Memory B cell (primary cell): ENCODE results near the gene SLAIN1.

Experiments used
- ATAC-seq: fragments of 150-1000 bp; cut with Tn5 transposase; 2 replicates; pipeline ENCODE4 v1.10.0; 2021; ENCODE audit warnings: low read depth, mild to moderate bottlenecking, moderate library complexity
- DNase-seq, 2 donors: peaks; one replicate each; pipeline ENCODE4 v3.0.0; 2022; ENCODE audit warnings: low spot score in 2 of 2
- H3K27ac Mint-ChIP-seq: one replicate; pipeline ENCODE4 v1.8.0; 2022; ENCODE audit warnings: mild to moderate bottlenecking, moderate library complexity, mixed read lengths
- H3K27me3 Mint-ChIP-seq: one replicate; pipeline ENCODE4 v1.8.0; 2022; ENCODE audit warnings: mixed read lengths
- H3K36me3 Mint-ChIP-seq: one replicate; pipeline ENCODE4 v1.8.0; 2022; ENCODE audit warnings: mild to moderate bottlenecking, mixed read lengths
- H3K4me1 Mint-ChIP-seq: one replicate; pipeline ENCODE4 v1.8.0; 2022; ENCODE audit warnings: mixed read lengths
- H3K4me3 Mint-ChIP-seq: one replicate; pipeline ENCODE4 v1.8.0; 2022; ENCODE audit warnings: mild to moderate bottlenecking, moderate library complexity, mixed read lengths
- H3K9me3 Mint-ChIP-seq: one replicate; pipeline ENCODE4 v1.8.0; 2022; ENCODE audit warnings: mixed read lengths

SLAIN1 gene

GRCh38 chr13:77749344-77749880 lies 51.9 kb downstream of the SLAIN1 start:
- ATAC-seq (no peak), DNase-seq (no peak)
- H3K36me3 Mint-ChIP-seq = peaks cover 15% of the 10 kb centered on the region
- peaks cover 6% of the 10 kb centered on the region for H3K4me1 Mint-ChIP-seq
- no peaks in the 10 kb centered on the region for H3K27me3 Mint-ChIP-seq
- H3K9me3 Mint-ChIP-seq = no peaks in the 10 kb centered on the region
- peak overlapping the region; percentile 50 for H3K27ac Mint-ChIP-seq
- H3K4me3 Mint-ChIP-seq = no peak overlapping the region

GRCh38 chr13:77751513-77752456 lies 54.3 kb downstream of the SLAIN1 start:
- Mint-ChIP-seq H3K4me3 (no peak overlapping the region), H3K27me3 (no peaks in the 10 kb centered on the region), H3K27ac (no peak overlapping the region), H3K4me1 (peaks cover 6% of the 10 kb centered on the region), H3K9me3 (no peaks in the 10 kb centered on the region), H3K36me3 (peaks cover 15% of the 10 kb centered on the region)
- DNase-seq (peak; percentile 30 to 51), ATAC-seq (peak; percentile 66)

- Mint-ChIP-seq H3K4me3 (no peak overlapping the region), H3K27me3 (no peaks in the 10 kb centered on the region), H3K9me3 (no peaks in the 10 kb centered on the region), H3K36me3 (peaks cover 19% of the 10 kb centered on the region), H3K27ac (no peak overlapping the region), H3K4me1 (peaks cover 6% of the 10 kb centered on the region)
- DNase-seq (no peak), ATAC-seq (no peak)
These were observed 55.1 kb downstream of the SLAIN1 start for GRCh38 chr13:77752512-77753069.

GRCh38 chr13:77760893-77761292 lies 63.4 kb downstream of the SLAIN1 start:
- H3K36me3 Mint-ChIP-seq = peaks cover 48% of the 10 kb centered on the region
- H3K4me3 Mint-ChIP-seq = no peak overlapping the region
- peaks cover 2% of the 10 kb centered on the region for H3K9me3 Mint-ChIP-seq
- ATAC-seq (no peak), DNase-seq (no peak)
- no peaks in the 10 kb centered on the region for H3K27me3 Mint-ChIP-seq
- peaks cover 3% of the 10 kb centered on the region for H3K4me1 Mint-ChIP-seq
- H3K27ac Mint-ChIP-seq = no peak overlapping the region

DNA sequence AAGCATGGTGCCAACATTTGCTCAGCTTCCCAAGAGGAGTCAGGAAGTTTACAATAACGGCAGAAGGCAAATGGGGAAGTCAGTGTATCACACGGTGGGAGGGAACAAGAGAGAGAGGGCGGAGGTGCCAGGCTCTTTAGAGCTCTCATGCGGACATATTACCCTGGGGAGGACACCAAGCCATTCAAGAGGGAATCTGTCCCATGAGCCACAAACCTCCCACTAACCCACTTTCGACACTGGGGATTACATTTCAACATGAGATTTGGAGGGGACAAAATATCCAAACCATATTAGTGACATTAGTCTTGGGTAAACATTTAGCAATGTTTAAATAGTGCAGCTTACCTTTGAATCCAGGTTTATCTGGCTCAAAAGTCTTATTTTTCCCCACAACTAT lies 69.9 kb downstream of the SLAIN1 start:
- no peaks in the 10 kb centered on the region for H3K27me3 Mint-ChIP-seq
- H3K9me3 Mint-ChIP-seq = no peaks in the 10 kb centered on the region
- no peaks in the 10 kb centered on the region for H3K4me1 Mint-ChIP-seq
- H3K27ac Mint-ChIP-seq = peak overlapping the region; percentile 3
- DNase-seq (no peak), ATAC-seq (no peak)
- H3K36me3 Mint-ChIP-seq = peaks cover 27% of the 10 kb centered on the region
- no peak overlapping the region for H3K4me3 Mint-ChIP-seq

DNA sequence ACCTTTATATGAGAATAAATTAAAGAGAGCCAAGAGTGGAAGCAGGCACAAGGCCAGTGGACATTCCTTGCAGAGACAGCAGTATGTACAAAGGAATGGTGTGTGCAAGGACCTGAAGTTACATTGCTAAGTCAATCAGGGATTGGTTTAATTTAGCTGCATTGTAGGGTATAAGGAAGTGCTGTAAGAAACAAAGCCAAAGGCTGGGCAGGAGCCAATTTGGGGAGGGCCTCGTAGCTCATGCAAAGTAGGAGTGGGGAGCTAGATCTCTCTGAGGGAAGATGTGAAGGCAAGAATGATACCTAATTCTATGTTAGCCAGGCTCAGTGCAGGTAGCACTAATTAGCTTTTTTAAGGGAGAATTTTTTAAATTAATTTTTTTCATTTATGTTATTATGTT lies 76.7 kb downstream of the SLAIN1 start:
- no peaks in the 10 kb centered on the region for H3K27me3 Mint-ChIP-seq
- H3K9me3 Mint-ChIP-seq = no peaks in the 10 kb centered on the region
- H3K4me3 Mint-ChIP-seq = no peak overlapping the region
- no peaks in the 10 kb centered on the region for H3K36me3 Mint-ChIP-seq
- H3K27ac Mint-ChIP-seq = no peak overlapping the region
- no peak for DNase-seq
- peaks cover 3% of the 10 kb centered on the region for H3K4me1 Mint-ChIP-seq
- ATAC-seq = peak; percentile 52

DNA sequence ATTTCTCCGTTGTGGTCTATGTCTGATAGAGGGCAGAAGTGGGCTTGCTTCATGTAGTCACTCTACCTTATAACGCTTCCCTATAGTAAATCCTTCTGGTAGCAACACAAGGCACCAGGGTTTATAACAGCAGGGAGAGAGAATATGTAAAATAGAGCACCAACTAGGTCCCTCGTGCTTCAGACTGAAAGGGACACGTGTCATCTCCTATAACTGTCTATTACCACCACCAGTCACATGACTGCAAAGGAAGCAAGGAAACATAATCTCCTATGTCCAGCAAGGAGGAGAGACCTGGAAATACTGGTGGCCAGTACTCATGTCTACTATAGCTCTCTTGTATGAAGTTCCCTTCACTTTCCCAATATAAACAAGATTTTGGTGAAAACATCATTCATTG lies 79.2 kb downstream of the SLAIN1 start:
- peaks cover 3% of the 10 kb centered on the region for H3K4me1 Mint-ChIP-seq
- no peaks in the 10 kb centered on the region for H3K36me3 Mint-ChIP-seq
- ATAC-seq = no peak
- no peaks in the 10 kb centered on the region for H3K9me3 Mint-ChIP-seq
- no peak for DNase-seq
- no peak overlapping the region for H3K27ac Mint-ChIP-seq
- no peak overlapping the region for H3K4me3 Mint-ChIP-seq
- peaks cover 2% of the 10 kb centered on the region for H3K27me3 Mint-ChIP-seq

- no peaks in the 10 kb centered on the region for H3K9me3 Mint-ChIP-seq
- H3K36me3 Mint-ChIP-seq = no peaks in the 10 kb centered on the region
- no peaks in the 10 kb centered on the region for H3K4me1 Mint-ChIP-seq
- no peak overlapping the region for H3K4me3 Mint-ChIP-seq
- peaks cover 2% of the 10 kb centered on the region for H3K27me3 Mint-ChIP-seq
- DNase-seq (peak in 1 of 2 donors; percentile 29), ATAC-seq (peak; percentile 50)
- no peak overlapping the region for H3K27ac Mint-ChIP-seq
These were observed 82.2 kb downstream of the SLAIN1 start for GRCh38 chr13:77779552-77780272.

GRCh38 chr13:77781808-77782207 lies 84.3 kb downstream of the SLAIN1 start:
- no peaks in the 10 kb centered on the region for H3K36me3 Mint-ChIP-seq
- no peaks in the 10 kb centered on the region for H3K9me3 Mint-ChIP-seq
- DNase-seq (no peak), ATAC-seq (no peak)
- no peak overlapping the region for H3K4me3 Mint-ChIP-seq
- no peaks in the 10 kb centered on the region for H3K4me1 Mint-ChIP-seq
- peaks cover 2% of the 10 kb centered on the region for H3K27me3 Mint-ChIP-seq
- no peak overlapping the region for H3K27ac Mint-ChIP-seq

DNA sequence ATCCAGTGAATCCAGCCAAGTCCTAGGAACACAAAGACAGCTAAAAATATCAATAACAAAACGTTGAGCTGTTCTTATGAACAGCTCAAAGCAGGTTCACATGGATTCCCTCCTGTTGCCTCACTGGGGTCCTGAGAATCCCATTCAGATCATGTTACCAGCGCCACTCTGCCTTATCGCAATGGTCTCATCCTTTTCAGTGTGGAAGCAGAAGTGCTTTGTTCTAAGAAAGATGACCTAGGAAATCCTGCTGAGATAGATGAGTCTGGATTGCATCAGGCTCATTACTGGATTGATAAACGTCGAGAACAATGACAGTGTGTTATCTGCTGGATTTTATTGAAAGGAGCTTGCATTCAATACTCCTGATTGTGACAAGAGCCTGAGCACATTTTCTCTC lies 87.0 kb downstream of the SLAIN1 start:
- Mint-ChIP-seq H3K4me1 (no peaks in the 10 kb centered on the region), H3K9me3 (no peaks in the 10 kb centered on the region), H3K27me3 (peaks cover 5% of the 10 kb centered on the region)

GRCh38 chr13:77786695-77787287 lies 89.3 kb downstream of the SLAIN1 start:
- peaks cover 6% of the 10 kb centered on the region for H3K36me3 Mint-ChIP-seq
- H3K4me3 Mint-ChIP-seq = no peak overlapping the region
- peaks cover 4% of the 10 kb centered on the region for H3K9me3 Mint-ChIP-seq
- H3K27me3 Mint-ChIP-seq = peaks cover 4% of the 10 kb centered on the region
- H3K4me1 Mint-ChIP-seq = no peaks in the 10 kb centered on the region
- H3K27ac Mint-ChIP-seq = no peak overlapping the region
- ATAC-seq (no peak), DNase-seq (no peak)

More for the DNA sequence above, 87.0 kb downstream of the SLAIN1 start:
- peaks cover 2% of the 10 kb centered on the region for H3K36me3 Mint-ChIP-seq
- ATAC-seq (no peak), DNase-seq (no peak)
- no peak overlapping the region for H3K4me3 Mint-ChIP-seq
- no peak overlapping the region for H3K27ac Mint-ChIP-seq

DNA sequence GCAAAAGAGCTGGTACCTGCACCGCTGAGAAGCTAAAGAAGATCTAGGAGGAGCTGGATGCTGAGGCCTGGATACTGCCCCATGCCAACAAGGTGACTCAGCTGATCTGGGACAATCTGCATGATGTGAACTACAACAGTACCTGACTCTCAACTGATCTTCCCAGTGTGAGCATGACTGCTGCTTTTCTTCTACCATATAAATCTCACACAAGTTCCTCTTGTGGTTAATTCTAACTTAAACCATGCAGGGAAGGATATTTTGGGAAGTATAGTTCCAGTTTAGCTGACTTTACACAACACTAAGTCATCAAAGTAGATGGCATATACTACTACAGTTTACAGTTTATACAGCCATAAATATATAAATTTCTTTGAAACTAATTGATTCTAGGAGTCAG lies 91.9 kb downstream of the SLAIN1 start:
- ATAC-seq = no peak
- H3K36me3 Mint-ChIP-seq = peaks cover 6% of the 10 kb centered on the region
- H3K4me1 Mint-ChIP-seq = no peaks in the 10 kb centered on the region
- no peak overlapping the region for H3K27ac Mint-ChIP-seq
- H3K9me3 Mint-ChIP-seq = peaks cover 10% of the 10 kb centered on the region
- no peak overlapping the region for H3K4me3 Mint-ChIP-seq
- peaks cover 4% of the 10 kb centered on the region for H3K27me3 Mint-ChIP-seq
- no peak for DNase-seq

DNA sequence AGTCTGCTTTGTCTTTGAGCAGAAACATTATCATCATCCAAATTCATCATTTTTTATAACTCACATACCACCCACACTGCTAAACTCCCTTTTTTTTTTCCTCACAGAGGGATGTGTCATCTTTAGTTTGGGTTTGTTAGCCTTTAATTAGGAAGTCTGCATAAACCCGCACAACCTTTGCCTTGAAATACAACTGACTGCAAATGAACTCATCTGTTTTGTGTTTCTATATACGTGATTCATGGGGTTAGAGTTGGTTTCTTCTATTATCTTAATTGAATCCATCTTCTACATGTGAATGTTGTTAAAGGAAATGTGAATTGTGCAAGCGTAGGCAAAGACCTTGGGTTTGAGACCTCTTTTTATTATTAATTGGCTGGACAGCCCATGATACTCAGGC lies 102.7 kb downstream of the SLAIN1 start:
- peaks cover 8% of the 10 kb centered on the region for H3K27me3 Mint-ChIP-seq
- ATAC-seq (no peak), DNase-seq (no peak)
- H3K4me1 Mint-ChIP-seq = no peaks in the 10 kb centered on the region
- peaks cover 5% of the 10 kb centered on the region for H3K9me3 Mint-ChIP-seq
- no peak overlapping the region for H3K27ac Mint-ChIP-seq
- no peak overlapping the region for H3K4me3 Mint-ChIP-seq
- H3K36me3 Mint-ChIP-seq = no peaks in the 10 kb centered on the region

DNA sequence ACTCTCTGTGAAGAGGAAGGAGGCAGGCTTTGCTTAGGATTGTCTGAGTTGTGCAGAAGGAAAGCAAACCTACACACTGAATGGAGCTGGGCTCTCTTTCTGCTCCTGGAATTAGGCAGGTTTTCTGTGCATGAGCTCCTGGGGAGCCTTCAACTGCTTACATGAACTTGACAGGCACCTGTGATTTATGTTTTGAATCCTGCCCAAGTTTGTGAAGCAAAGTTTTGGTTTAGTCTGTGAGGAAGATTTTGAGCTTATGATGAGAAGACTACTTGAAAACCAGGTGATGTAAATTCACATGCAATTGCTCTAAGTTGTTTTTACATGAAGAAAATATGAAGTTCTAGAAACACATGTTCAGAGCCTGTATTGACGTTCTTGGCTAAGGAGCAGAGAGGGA lies 109.0 kb downstream of the SLAIN1 start:
- no peak for ATAC-seq
- Mint-ChIP-seq H3K27ac (no peak overlapping the region), H3K9me3 (peaks cover 5% of the 10 kb centered on the region), H3K4me3 (no peak overlapping the region), H3K27me3 (peaks cover 15% of the 10 kb centered on the region), H3K4me1 (no peaks in the 10 kb centered on the region), H3K36me3 (no peaks in the 10 kb centered on the region)
- DNase-seq = no peak
